ENCODE measurements around the gene HSF4. TPM values are rescaled to one million over a fixed set of nuclear protein-coding genes. Genes with fewer than 3 reads are reported as not detected.
A peak's percentile ranks its signal among the peaks of the same experiment; 100 is the strongest.

HSF4 gene
- total RNA-seq, 1 experiment from 2014 or later = 1.2 TPM

DNA sequence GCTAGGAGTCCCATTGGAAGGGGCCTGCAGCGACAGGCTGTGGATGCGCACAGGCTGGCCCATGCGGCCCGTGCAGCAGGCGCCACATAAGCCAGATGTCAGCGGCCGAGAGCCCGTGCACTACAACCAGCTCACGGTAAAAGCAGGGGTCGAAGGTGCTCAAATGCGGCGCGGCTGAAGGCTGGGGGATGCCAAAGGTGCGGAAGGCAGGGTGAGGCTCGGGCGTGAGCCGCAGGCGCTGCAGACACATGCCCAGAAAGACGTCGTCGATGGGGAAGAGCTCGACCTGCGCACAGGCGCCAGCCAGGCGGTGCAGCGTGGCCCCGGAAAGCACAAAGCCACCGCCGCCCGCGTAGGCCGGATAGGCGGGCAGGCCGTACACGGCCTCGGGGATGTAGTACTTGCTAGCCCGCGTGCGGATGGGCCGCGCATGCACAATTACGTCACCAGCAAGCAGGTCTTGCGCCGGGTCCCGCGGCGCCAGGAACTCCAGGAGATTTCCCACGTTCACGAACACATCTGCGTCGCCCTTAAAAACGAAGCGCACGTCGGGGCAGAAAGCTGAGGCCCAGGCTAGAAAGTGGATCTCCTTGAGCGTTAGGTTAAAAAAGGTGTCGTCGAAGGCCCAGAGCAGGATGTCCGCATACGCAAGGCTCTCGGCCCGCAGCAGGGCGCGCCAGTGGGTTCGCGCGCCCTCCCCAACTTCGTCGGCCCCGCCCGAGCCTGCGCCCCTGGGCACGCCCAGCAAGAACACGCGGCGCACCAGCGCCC is 15.1 kb upstream of the HSF4 start:
- H2AK5ac ChIP-seq (ENCODE audit: insufficient read length, low read length) = no peak overlapping the region
- no peaks in the 10 kb centered on the region for H4K20me1 ChIP-seq (ENCODE audit: control insufficient read depth, insufficient read depth, insufficient read length)
- peaks cover 10 to 14% of the 10 kb centered on the region in 2 experiments for H3K4me1 Mint-ChIP-seq
- H3K4me3 Mint-ChIP-seq = peak overlapping the region; percentile 52 to 64; a peak in 4 of 5 replicates
- H3K27ac Mint-ChIP-seq = no peak overlapping the region
- H3K18ac ChIP-seq (ENCODE audit: insufficient read length, low read depth, low read length) = no peak overlapping the region
- no peak overlapping the region for H3K4ac ChIP-seq (ENCODE audit: low read depth, low read length)
- H2BK20ac ChIP-seq (ENCODE audit: low read depth, low read length, poor library complexity, severe bottlenecking) = no peak overlapping the region
- H2BK12ac ChIP-seq (ENCODE audit: insufficient read length, low read depth, low read length) = no peak overlapping the region
- H3K27ac ChIP-seq (ENCODE audit: insufficient read length, low read depth, low read length) = no peak overlapping the region
- H3K23ac ChIP-seq (ENCODE audit: insufficient read length, low read depth, low read length) = no peak overlapping the region
- H4K91ac ChIP-seq (ENCODE audit: insufficient read length, low read depth, low read length) = no peak overlapping the region
- H3K27me3 Mint-ChIP-seq (ENCODE audit: low read depth) = peaks cover 36% of the 10 kb centered on the region
- peaks cover 22% of the 10 kb centered on the region for H3K27me3 ChIP-seq (ENCODE audit: insufficient read depth, low read length)
- peak; percentile 65 for DNase-seq
- H3K56ac ChIP-seq (ENCODE audit: insufficient read length, low read depth, low read length) = no peak overlapping the region
- no peaks in the 10 kb centered on the region for H3K79me2 ChIP-seq (ENCODE audit: insufficient read depth, low read length)
- H3K14ac ChIP-seq (ENCODE audit: insufficient read depth, low read length) = no peak overlapping the region
- H3T11ph ChIP-seq (ENCODE audit: low read length) = no peak overlapping the region
- peaks cover 10 to 44% (median 44%) of the 10 kb centered on the region in 3 experiments for H3K36me3 Mint-ChIP-seq (ENCODE audit: insufficient read depth in 1 of 3, low read depth in 3 of 3)
- no peaks in the 10 kb centered on the region for H3K4me1 ChIP-seq (ENCODE audit: insufficient read depth, low read length)
- H3K9ac ChIP-seq (ENCODE audit: extremely low read depth, insufficient read length, low read length) = no peak overlapping the region
- peaks cover 7% of the 10 kb centered on the region for H3K23me2 ChIP-seq (ENCODE audit: insufficient read length, low read depth, low read length, poor library complexity, severe bottlenecking)
- no peak overlapping the region for H2BK5ac ChIP-seq (ENCODE audit: insufficient read length, low read length)
- TF ChIP-seq, protein P1, sequence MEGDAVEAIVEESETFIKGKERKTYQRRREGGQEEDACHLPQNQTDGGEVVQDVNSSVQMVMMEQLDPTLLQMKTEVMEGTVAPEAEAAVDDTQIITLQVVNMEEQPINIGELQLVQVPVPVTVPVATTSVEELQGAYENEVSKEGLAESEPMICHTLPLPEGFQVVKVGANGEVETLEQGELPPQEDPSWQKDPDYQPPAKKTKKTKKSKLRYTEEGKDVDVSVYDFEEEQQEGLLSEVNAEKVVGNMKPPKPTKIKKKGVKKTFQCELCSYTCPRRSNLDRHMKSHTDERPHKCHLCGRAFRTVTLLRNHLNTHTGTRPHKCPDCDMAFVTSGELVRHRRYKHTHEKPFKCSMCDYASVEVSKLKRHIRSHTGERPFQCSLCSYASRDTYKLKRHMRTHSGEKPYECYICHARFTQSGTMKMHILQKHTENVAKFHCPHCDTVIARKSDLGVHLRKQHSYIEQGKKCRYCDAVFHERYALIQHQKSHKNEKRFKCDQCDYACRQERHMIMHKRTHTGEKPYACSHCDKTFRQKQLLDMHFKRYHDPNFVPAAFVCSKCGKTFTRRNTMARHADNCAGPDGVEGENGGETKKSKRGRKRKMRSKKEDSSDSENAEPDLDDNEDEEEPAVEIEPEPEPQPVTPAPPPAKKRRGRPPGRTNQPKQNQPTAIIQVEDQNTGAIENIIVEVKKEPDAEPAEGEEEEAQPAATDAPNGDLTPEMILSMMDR (conservative IDR thresholded peaks at IDR 0.05) = no peak; the same call in 2 of the 3 replicates
- WGBS (ENCODE audit: extremely low coverage, insufficient read length, low lambda C conversion rate) = no CpG with 5 or more reads among the region's 77 CpGs
- H2BK120ac ChIP-seq (ENCODE audit: low read depth, low read length, poor library complexity, severe bottlenecking) = no peak overlapping the region
- H3K79me1 ChIP-seq (ENCODE audit: insufficient read depth, low read depth, low read length, poor library complexity, severe bottlenecking) = no peaks in the 10 kb centered on the region
- H3K9me3 ChIP-seq (ENCODE audit: control insufficient read depth, low read depth, low read length) = no peaks in the 10 kb centered on the region
- H3K9me3 Mint-ChIP-seq = peaks cover 0 to 5% of the 10 kb centered on the region in 2 experiments; a peak in 3 of 5 replicates
- H4K8ac ChIP-seq (replicated peaks; ENCODE audit: insufficient read length, low read depth, low read length) = no peak overlapping the region
- H3K4me2 ChIP-seq (ENCODE audit: insufficient read depth, insufficient read length, low read length) = peak overlapping the region; percentile 65
- H2BK15ac ChIP-seq (ENCODE audit: low read depth, low read length) = no peak overlapping the region
- H4K5ac ChIP-seq (ENCODE audit: insufficient read length, low read depth, low read length) = no peak overlapping the region
- H2AFZ ChIP-seq (ENCODE audit: low read length) = no peak overlapping the region

Measured in H9 (cell line).